HCT116 (cell line): ENCODE measurements around the gene MED25. TPM values are rescaled to one million over a fixed set of nuclear protein-coding genes. Genes with fewer than 3 reads are reported as not detected.

Experiments
- ATAC-seq: fragments of 200-7000 bp; cut with Tn5 transposase; 2 replicates; pipeline ENCODE4 v1.9.1; 2020; ENCODE audit warnings: mild to moderate bottlenecking, moderate library complexity
- BruUV-seq: library from RNA; stranded (reverse); fragments of 400-500 nt; replicated peaks from 2 replicates; lab custom pipeline; 2021; lab: Mats Ljungman, UMichigan
- CTCF ChIA-PET: fragments of 300-600 bp; sonication (Branson Sonifier 250); formaldehyde crosslinking; loops from one replicate; lab custom pipeline; 2021; ENCODE audit warnings: antibody characterized with exemption; lab: Charles Lee
- POLR2A ChIA-PET: fragments of 300-600, 350-600 bp; sonication (Branson Sonifier 250); formaldehyde crosslinking; loops from one replicate; lab custom pipeline; 2021; ENCODE audit warnings: antibody characterized with exemption; lab: Charles Lee
- RAD21 ChIA-PET, 2 experiments: fragments of 300-600 bp; sonication (Branson Sonifier 250); formaldehyde crosslinking; loops; one replicate each; lab custom pipeline; 2023; ENCODE audit warnings: low total read pairs in 2 of 2; ENCODE audit not compliant: uncharacterized antibody in 2 of 2, unreplicated experiment in 2 of 2, low non-redundant PET in 1 of 2; lab: Charles Lee
- DNase-seq: peaks from one replicate; pipeline ENCODE4 v3.0.0-alpha.2; 2010; ENCODE audit warnings: low read depth, low spot score
- H2AFZ ChIP-seq: fragments of 200-600 bp; shearing (Covaris generic), sonication (generic); 2 replicates; pipeline ENCODE4 v1.6.1; 2017; ENCODE audit warnings: low read depth, mixed run types, mixed read lengths, antibody characterized with exemption, low read length; ENCODE audit not compliant: poor library complexity, severe bottlenecking
- H3K27ac ChIP-seq: 2 replicates; pipeline ENCODE4 v1.5.1; 2012; ENCODE audit warnings: low read depth, low read length
- H3K27me3 ChIP-seq: fragments of 200-600 bp; sonication (generic); 2 replicates; pipeline ENCODE4 v1.6.1; 2016; ENCODE audit warnings: mixed run types, low read length, mixed read lengths; ENCODE audit not compliant: insufficient read depth
- H3K36me3 ChIP-seq, 2 experiments: fragments of 200-500 bp in 1 of 2; fragments of 200-600 bp in 1 of 2; sonication (Bioruptor generic) in 1 of 2; sonication (generic) in 1 of 2; 2 replicates each; pipeline versions ENCODE4 v1.5.1 to v1.6.1; 2014 to 2016; ENCODE audit warnings: low read length in 2 of 2, inconsistent platforms in 1 of 2, mixed read lengths in 1 of 2, mixed run types in 1 of 2; ENCODE audit not compliant: insufficient read depth in 2 of 2, control insufficient read depth in 1 of 2
- H3K4me1 ChIP-seq, 2 experiments: fragments of 200-600 bp in 1 of 2; sonication (generic) in 1 of 2; 2 replicates each; pipeline versions ENCODE4 v1.5.1 to v1.6.1; 2012 to 2017; ENCODE audit warnings: low read length in 2 of 2, inconsistent platforms in 1 of 2, mild to moderate bottlenecking in 1 of 2, mixed read lengths in 1 of 2, mixed run types in 1 of 2, moderate library complexity in 1 of 2; ENCODE audit not compliant: insufficient read depth in 2 of 2, control insufficient read depth in 1 of 2
- H3K4me2 ChIP-seq: fragments of 200-600 bp; sonication (generic); 2 replicates; pipeline ENCODE4 v1.6.1; 2017; ENCODE audit warnings: mixed run types, low read length, mixed read lengths
- H3K4me3 ChIP-seq, 2 experiments: fragments of 200-600 bp in 1 of 2; sonication (generic) in 1 of 2; replicated peaks in 1 of 2; 2 replicates each; pipeline ENCODE4 v1.5.1; 2011 to 2016; ENCODE audit warnings: low read length in 2 of 2, control low read depth in 1 of 2, low read depth in 1 of 2, mild to moderate bottlenecking in 1 of 2, mixed read lengths in 1 of 2, mixed run types in 1 of 2
- H3K79me2 ChIP-seq: fragments of 200-600 bp; sonication (generic); 2 replicates; pipeline ENCODE4 v1.6.1; 2017; ENCODE audit warnings: mild to moderate bottlenecking, mixed run types, low read length, moderate library complexity, mixed read lengths; ENCODE audit not compliant: insufficient read depth
- H3K9ac ChIP-seq: fragments of 200-600 bp; sonication (generic); 2 replicates; pipeline ENCODE4 v1.6.1; 2016; ENCODE audit warnings: low read length, mixed read lengths
- H3K9me2 ChIP-seq: fragments of 200-600 bp; sonication (generic), shearing (Covaris generic); 2 replicates; pipeline ENCODE4 v1.6.1; 2017; ENCODE audit warnings: mixed run types, mild to moderate bottlenecking, moderate library complexity; ENCODE audit not compliant: insufficient read depth
- H3K9me3 ChIP-seq, 2 experiments: fragments of 200-500 bp in 1 of 2; fragments of 200-600 bp in 1 of 2; sonication (Bioruptor generic) in 1 of 2; sonication (generic) in 1 of 2; 2 replicates each; pipeline ENCODE4 v1.6.1; 2014 to 2017; ENCODE audit warnings: low read length in 2 of 2, mixed read lengths in 2 of 2, inconsistent platforms in 1 of 2, low read depth in 1 of 2, mild to moderate bottlenecking in 1 of 2, mixed run types in 1 of 2, moderate library complexity in 1 of 2; ENCODE audit not compliant: control insufficient read depth in 1 of 2, insufficient read depth in 1 of 2
- H4K20me1 ChIP-seq: fragments of 200-600 bp; sonication (generic), shearing (Covaris generic); 2 replicates; pipeline ENCODE4 v1.6.1; 2017; ENCODE audit warnings: mixed run types, mild to moderate bottlenecking, moderate library complexity; ENCODE audit not compliant: insufficient read depth
- CEBPB ChIP-seq: IDR thresholded peaks from 2 replicates; pipeline ENCODE4 v1.6.1; 2012; ENCODE audit warnings: low read depth
- EGR1 ChIP-seq: IDR thresholded peaks from 2 replicates; pipeline ENCODE4 v1.6.1; 2012; ENCODE audit warnings: low read depth
- ELF1 ChIP-seq: IDR thresholded peaks from 2 replicates; pipeline ENCODE4 v1.6.1; 2012; ENCODE audit warnings: low read depth, borderline replicate concordance
- EZH2 ChIP-seq: fragments of 200-600 bp; sonication (generic); IDR thresholded peaks from 2 replicates; pipeline ENCODE4 v1.6.1; 2017; ENCODE audit warnings: antibody characterized with exemption, mixed run types
- FOSL1 ChIP-seq: IDR thresholded peaks from 2 replicates; pipeline ENCODE4 v1.6.1; 2012; ENCODE audit warnings: low read depth
- JUND ChIP-seq: IDR thresholded peaks from 2 replicates; pipeline ENCODE4 v1.6.1; 2012
- POLR2A ChIP-seq: IDR thresholded peaks from 2 replicates; pipeline ENCODE4 v1.7.0; 2011; ENCODE audit warnings: borderline replicate concordance; ENCODE audit not compliant: insufficient read depth, insufficient read length; ENCODE audit errors: extremely low read depth
- SIN3A ChIP-seq: IDR thresholded peaks from 2 replicates; pipeline ENCODE4 v1.6.1; 2012; ENCODE audit warnings: low read depth
- SP1 ChIP-seq: IDR thresholded peaks from 2 replicates; pipeline ENCODE4 v1.6.1; 2012; ENCODE audit warnings: low read depth
- TCF7L2 ChIP-seq: IDR thresholded peaks from 2 replicates; pipeline ENCODE4 v1.7.0; 2011; ENCODE audit warnings: borderline replicate concordance, inconsistent platforms; ENCODE audit not compliant: insufficient read depth, insufficient read length; ENCODE audit errors: extremely low read depth
- YY1 ChIP-seq: IDR thresholded peaks from 2 replicates; pipeline ENCODE4 v1.6.1; 2011; ENCODE audit warnings: low read length, low read depth, moderate library complexity, mild to moderate bottlenecking; ENCODE audit not compliant: insufficient replicate concordance; ENCODE audit errors: extremely low read depth
- ZFX ChIP-seq: fragments of 450-650 bp; IDR thresholded peaks from 2 replicates; pipeline ENCODE4 v1.6.1; 2017
- ZNF274 ChIP-seq: fragments of 200-500 bp; sonication (Bioruptor generic); IDR thresholded peaks from 2 replicates; pipeline ENCODE4 v1.6.1; 2014; ENCODE audit warnings: mild to moderate bottlenecking, low read depth, low read length, inconsistent platforms
- intact Hi-C: fragments of 100-400 bp; cut with micrococcal nuclease; formaldehyde crosslinking; loops from 2 replicates; pipeline ENCODE4 v1.10.0; 2022
- total RNA-seq: library from RNA; stranded (reverse); gene quantifications from one replicate; pipeline ENCODE4 v1.2.1, GENCODE V29; 2021; ENCODE audit not compliant: unreplicated experiment

MED25 gene
- total RNA-seq, 1 experiment from 2014 or later = 77.7 TPM

DNA sequence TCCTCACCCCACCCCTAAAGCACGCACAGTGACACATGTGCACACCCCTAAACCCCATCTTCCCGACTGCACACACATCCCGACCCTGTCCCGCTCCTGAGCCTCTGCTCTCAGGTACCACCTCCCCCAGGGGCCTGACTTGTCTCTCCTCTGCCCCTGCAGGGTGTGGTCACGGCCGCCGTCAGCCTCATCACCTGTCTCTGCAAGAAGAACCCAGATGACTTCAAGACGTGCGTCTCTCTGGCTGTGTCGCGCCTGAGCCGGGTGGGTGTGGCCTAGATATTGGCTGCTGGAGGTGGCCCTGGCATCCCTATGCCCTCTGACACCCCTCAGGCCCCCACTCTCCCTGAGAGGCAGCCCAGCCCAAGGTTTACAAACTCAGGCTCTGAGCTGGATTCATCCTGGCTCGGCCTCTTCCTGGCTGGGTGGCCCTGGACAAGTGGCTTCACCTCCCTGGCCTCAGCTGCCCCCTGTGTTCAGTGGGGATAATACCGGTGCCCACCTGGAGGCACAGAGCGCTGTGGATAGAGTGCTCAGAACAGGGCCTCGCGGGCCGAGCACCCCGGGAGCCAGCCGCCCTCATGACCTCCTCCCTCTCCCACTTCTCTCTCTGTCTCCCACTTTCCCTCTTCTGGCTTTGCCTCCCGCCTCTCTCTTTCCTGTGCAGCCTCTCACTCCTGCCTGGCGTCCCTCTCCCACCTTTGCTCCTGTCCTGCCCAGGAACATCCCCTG lies 25.1 kb upstream of the MED25 start:
- ChIA-PET RAD21 (no interaction called here), POLR2A (interaction anchor here (1.1 kb wide), 1 partner anchor 151 kb away, joined by 4 read pairs; the partner anchor contains the start of gene SCAF1), CTCF (interaction anchor here (1.2 kb wide), 1 partner anchor 12 kb away, joined by 3 read pairs; no protein-coding TSS in a partner anchor)
- H3K9ac ChIP-seq = peak overlapping the region; percentile 35
- H3K4me2 ChIP-seq = peak overlapping the region; percentile 64
- H4K20me1 ChIP-seq = no peaks in the 10 kb centered on the region
- DNase-seq = no peak
- no peak overlapping the region for H2AFZ ChIP-seq
- intact Hi-C loops = no loop called here
- peak overlapping the region; percentile 57 for H3K27ac ChIP-seq
- TF ChIP-seq SIN3A (no peak), EGR1 (no peak), CEBPB (no peak), FOSL1 (no peak), ZFX (no peak), POLR2A (no peak), ZNF274 (no peak), TCF7L2 (no peak), JUND (no peak), EZH2 (no peak), SP1 (no peak)
- H3K9me2 ChIP-seq = no peaks in the 10 kb centered on the region
- H3K4me1 ChIP-seq = peaks cover 3 to 14% of the 10 kb centered on the region in 2 experiments; a peak in 3 of 4 replicates
- no peaks in the 10 kb centered on the region for H3K9me3 ChIP-seq
- BruUV-seq = no TSS peak
- no peaks in the 10 kb centered on the region for H3K79me2 ChIP-seq
- ATAC-seq = peak; percentile 61
- no peaks in the 10 kb centered on the region for H3K27me3 ChIP-seq
- peaks cover 16 to 30% of the 10 kb centered on the region in 2 experiments; a peak in 3 of 4 replicates for H3K36me3 ChIP-seq
- no peak overlapping the region for H3K4me3 ChIP-seq

DNA sequence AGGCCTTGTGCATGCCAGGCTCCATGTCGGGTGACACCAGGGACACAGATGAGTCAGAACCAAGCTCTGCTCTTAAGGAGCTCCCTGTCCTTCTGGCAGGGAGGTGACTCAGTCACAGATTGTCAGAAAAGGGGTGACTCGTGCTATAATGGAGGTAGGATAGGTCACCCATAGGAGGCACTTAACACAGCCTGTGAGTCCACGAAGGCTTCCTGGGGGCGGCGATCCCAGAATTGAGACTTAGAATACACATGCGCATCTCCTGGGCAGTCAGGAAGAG lies 24.6 kb upstream of the MED25 start:
- H4K20me1 ChIP-seq = no peaks in the 10 kb centered on the region
- H2AFZ ChIP-seq = no peak overlapping the region
- H3K9me3 ChIP-seq = no peaks in the 10 kb centered on the region
- no peak for TF ChIP-seq YY1
- no peak for TF ChIP-seq JUND
- no peak for TF ChIP-seq ELF1
- TF ChIP-seq ZNF274 = no peak
- TF ChIP-seq CEBPB = no peak
- peak; percentile 25; the same call in 1 of the 2 replicates for TF ChIP-seq SP1
- peaks cover 3 to 14% of the 10 kb centered on the region in 2 experiments; a peak in 3 of 4 replicates for H3K4me1 ChIP-seq
- H3K79me2 ChIP-seq = no peaks in the 10 kb centered on the region
- H3K27me3 ChIP-seq = no peaks in the 10 kb centered on the region
- DNase-seq (no peak), ATAC-seq (peak; percentile 89)
- CTCF ChIA-PET = interaction anchor here (0.7 to 1.2 kb wide), 2 partner anchors 11 to 126 kb away, joined by 3 read pairs; no protein-coding TSS in a partner anchor
- POLR2A ChIA-PET = interaction anchor here (1.1 kb wide), 1 partner anchor 152 kb away, joined by 4 read pairs; the partner anchor contains the start of gene SCAF1
- peak overlapping the region; percentile 64 for H3K4me2 ChIP-seq
- no peaks in the 10 kb centered on the region for H3K9me2 ChIP-seq
- peak overlapping the region; percentile 35; the same call in 1 of the 2 replicates for H3K9ac ChIP-seq
- intact Hi-C loops = no loop called here
- H3K36me3 ChIP-seq = peaks cover 17 to 34% of the 10 kb centered on the region in 2 experiments
- H3K27ac ChIP-seq = peak overlapping the region; percentile 57
- no peak overlapping the region for H3K4me3 ChIP-seq
- RAD21 ChIA-PET = no interaction called here
- BruUV-seq = no TSS peak
